Esophagus muscularis mucosa (tissue), 4 donors: ENCODE measurements around the gene KCNE1.
"Not testable (repeated sequence)": the region's sequence is repeated elsewhere in the genome, so short reads cannot be mapped to it uniquely, and the experiment has no call there.

Experiments used
- EP300 ChIP-seq: sonication (generic); formaldehyde crosslinking; IDR thresholded peaks from one replicate; pipeline ENCODE4 v1.6.1; 2017; ENCODE audit warnings: antibody characterized with exemption
- POLR2A ChIP-seq: fragments of 450-650 bp; IDR thresholded peaks from one replicate; pipeline ENCODE4 v1.6.1; 2017; ENCODE audit warnings: antibody characterized with exemption, moderate library complexity, mild to moderate bottlenecking, low read depth
- TF ChIP-seq, protein P1 (sequence below), 3 experiments: fragments of 200-600 bp in 2 of 3; fragments of 450-650 bp in 1 of 3; sonication (generic) in 2 of 3; IDR thresholded peaks; one replicate each; pipeline ENCODE4 v1.5.1; 2017 to 2019; ENCODE audit warnings: antibody characterized with exemption in 3 of 3, mild to moderate bottlenecking in 2 of 3, moderate library complexity in 1 of 3

DNA sequence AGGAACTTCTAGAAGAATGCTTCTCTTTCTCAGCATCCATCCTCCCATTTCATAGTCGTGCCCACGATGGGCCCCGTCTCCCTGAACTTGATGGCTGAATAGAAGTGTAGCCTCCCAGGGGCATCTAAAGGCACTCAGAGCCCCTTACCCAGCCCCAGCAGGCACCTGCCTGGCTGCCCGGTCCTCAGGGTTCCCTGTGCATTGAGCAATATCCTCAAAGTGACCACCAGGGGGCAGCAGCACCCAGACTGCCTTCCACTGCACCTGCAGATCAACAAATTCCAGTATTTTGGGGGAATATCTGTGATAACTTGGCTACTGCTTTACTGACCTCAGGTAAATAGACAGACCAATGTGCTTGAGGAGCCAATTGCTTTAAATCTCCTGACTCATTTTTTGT lies 68.5 kb downstream of the KCNE1 start:
- TF ChIP-seq, protein P1, sequence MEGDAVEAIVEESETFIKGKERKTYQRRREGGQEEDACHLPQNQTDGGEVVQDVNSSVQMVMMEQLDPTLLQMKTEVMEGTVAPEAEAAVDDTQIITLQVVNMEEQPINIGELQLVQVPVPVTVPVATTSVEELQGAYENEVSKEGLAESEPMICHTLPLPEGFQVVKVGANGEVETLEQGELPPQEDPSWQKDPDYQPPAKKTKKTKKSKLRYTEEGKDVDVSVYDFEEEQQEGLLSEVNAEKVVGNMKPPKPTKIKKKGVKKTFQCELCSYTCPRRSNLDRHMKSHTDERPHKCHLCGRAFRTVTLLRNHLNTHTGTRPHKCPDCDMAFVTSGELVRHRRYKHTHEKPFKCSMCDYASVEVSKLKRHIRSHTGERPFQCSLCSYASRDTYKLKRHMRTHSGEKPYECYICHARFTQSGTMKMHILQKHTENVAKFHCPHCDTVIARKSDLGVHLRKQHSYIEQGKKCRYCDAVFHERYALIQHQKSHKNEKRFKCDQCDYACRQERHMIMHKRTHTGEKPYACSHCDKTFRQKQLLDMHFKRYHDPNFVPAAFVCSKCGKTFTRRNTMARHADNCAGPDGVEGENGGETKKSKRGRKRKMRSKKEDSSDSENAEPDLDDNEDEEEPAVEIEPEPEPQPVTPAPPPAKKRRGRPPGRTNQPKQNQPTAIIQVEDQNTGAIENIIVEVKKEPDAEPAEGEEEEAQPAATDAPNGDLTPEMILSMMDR (IDR thresholded peaks at IDR 0.05), result not testable (repeated sequence)
- TF ChIP-seq EP300, POLR2A: not testable (repeated sequence)
